GM18867 (cell line): ENCODE measurements around the gene MIF4GD.
"Not testable (repeated sequence)": the region's sequence is repeated elsewhere in the genome, so short reads cannot be mapped to it uniquely, and the experiment has no call there.

Experiments used
- ATAC-seq: cut with Tn5 transposase; IDR thresholded peaks from one replicate; pipeline ENCODE4 v1.9.1; 2021; ENCODE audit warnings: mild to moderate bottlenecking, moderate library complexity; ENCODE audit not compliant: unreplicated experiment

The MIF4GD gene

GRCh38 chr17:75270966-75271232 is at the start of gene MIF4GD:
MIF4GD (minus strand) TSS chr17:75271231; CDS start chr17:75270195, 1,036 bp downstream.
- ATAC-seq, result no peak

GRCh38 chr17:75319904-75320691 is 49.1 kb upstream of the MIF4GD start:
- ATAC-seq, result no peak

- no peak for ATAC-seq
Measured at GRCh38 chr17:75318615-75319222, 47.7 kb upstream of the MIF4GD start.

- no peak for ATAC-seq
Measured at GRCh38 chr17:75318211-75318610, 47.2 kb upstream of the MIF4GD start.

- ATAC-seq, result no peak
Measured at GRCh38 chr17:75317671-75318070, 46.6 kb upstream of the MIF4GD start.

GRCh38 chr17:75316253-75316652 is 45.2 kb upstream of the MIF4GD start:
- ATAC-seq, result no peak

GRCh38 chr17:75315541-75316243 is 44.7 kb upstream of the MIF4GD start:
- ATAC-seq, result no peak

GRCh38 chr17:75313941-75314551 is 43.0 kb upstream of the MIF4GD start:
- ATAC-seq, result peak; percentile 37

- ATAC-seq, result no peak
Measured at GRCh38 chr17:75308732-75309629, 38.0 kb upstream of the MIF4GD start.

- no peak for ATAC-seq
Measured at GRCh38 chr17:75307957-75308731, 37.1 kb upstream of the MIF4GD start.

GRCh38 chr17:75301502-75302206 is 30.6 kb upstream of the MIF4GD start:
- no peak for ATAC-seq

- ATAC-seq, result no peak
Measured at GRCh38 chr17:75301049-75301448, 30.0 kb upstream of the MIF4GD start.

GRCh38 chr17:75300280-75300679 is 29.2 kb upstream of the MIF4GD start:
- no peak for ATAC-seq

GRCh38 chr17:75295201-75296158 is 24.4 kb upstream of the MIF4GD start:
- peak; percentile 60 for ATAC-seq

- ATAC-seq, result not testable (repeated sequence)
Measured at GRCh38 chr17:75292810-75293448, 21.9 kb upstream of the MIF4GD start.

GRCh38 chr17:75289832-75290337 is 18.9 kb upstream of the MIF4GD start:
- ATAC-seq, result peak; percentile 31

- ATAC-seq, result peak; percentile 88
Measured at GRCh38 chr17:75289115-75289831, 18.2 kb upstream of the MIF4GD start, which contains the start of gene SLC25A19. SLC25A19 (minus strand) TSS chr17:75289433; CDS start chr17:75286764, 2,669 bp downstream.
